ENCODE measurements around the gene TMEM132C.
"Not testable (repeated sequence)": the region's sequence is repeated elsewhere in the genome, so short reads cannot be mapped to it uniquely, and the experiment has no call there.

Gene TMEM132C

DNA sequence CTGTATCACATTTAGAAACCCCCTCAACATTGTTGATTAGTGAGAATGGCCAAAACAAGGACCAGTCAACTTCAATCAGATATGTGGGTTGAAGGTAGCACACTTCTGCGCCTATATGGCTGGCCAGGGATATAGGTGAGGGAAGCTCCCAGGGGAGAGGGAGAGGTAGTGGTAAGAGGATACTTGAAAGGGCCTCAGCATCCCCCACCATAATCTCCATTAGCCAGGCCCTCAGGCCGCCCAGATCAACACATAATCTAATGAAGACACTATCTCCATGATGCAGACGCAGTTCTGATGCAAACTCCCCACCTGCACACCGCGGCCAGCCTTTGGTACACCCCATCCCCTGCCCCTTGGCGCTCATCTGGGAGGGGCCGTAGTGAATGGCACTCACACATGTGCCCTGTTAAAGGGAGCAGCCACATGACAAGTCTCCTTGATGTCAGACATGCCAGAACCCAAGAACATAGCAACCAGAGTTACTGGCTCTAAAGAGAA is 158.0 kb downstream of the TMEM132C start:
- no peak for DNase-seq

DNA sequence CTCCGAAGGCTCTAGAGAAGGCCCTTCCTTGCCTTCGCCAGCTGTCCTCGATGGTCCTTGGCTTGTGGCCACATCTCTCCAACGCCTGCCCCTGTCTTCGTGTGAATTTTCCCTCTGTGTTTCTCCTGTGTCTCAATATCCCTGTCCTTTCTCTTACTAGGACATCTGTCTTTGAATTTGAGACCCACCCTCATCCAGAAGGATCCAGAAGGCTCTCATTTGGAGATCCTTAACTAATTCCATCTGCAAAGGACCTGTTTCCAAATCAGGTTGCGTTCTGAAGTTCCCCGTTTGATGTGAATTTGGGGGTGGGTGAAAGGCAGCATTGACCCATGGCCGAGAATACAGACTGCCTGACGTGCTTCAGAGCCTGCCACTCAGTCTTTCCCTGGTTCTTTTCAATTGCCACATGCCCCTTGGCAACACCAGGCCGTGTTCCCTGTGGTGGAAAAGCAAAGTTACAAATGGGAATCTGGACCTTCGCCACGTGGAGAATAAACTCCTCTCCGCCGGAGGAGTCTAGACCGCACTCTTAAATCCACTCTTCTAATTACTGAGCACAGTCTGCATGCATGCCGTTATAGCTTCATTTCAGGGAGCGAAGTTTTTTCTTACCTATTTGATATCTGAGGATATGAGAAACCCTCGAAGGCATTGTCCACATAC is 158.8 kb downstream of the TMEM132C start:
- DNase-seq: no peak

DNA sequence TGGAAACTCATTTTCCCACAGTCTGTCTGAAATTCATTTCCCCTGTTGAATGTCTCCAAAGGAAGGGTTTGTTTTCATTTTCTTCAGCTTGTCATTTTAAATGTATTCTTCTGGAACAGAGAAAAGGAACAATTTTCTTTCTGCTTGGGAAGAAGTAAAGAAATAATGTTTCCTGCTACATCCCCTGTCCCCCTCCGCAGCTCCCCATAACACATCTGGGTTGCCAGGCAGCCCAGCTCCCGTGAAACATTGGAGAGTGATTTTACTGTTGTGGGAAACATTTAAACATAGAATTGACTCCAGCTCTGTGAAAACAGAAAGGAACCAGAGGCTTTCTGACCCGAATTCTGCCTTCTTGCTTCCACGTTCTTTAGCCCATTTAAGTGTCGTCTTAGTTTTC is 159.5 kb downstream of the TMEM132C start:
- DNase-seq: no peak

DNA sequence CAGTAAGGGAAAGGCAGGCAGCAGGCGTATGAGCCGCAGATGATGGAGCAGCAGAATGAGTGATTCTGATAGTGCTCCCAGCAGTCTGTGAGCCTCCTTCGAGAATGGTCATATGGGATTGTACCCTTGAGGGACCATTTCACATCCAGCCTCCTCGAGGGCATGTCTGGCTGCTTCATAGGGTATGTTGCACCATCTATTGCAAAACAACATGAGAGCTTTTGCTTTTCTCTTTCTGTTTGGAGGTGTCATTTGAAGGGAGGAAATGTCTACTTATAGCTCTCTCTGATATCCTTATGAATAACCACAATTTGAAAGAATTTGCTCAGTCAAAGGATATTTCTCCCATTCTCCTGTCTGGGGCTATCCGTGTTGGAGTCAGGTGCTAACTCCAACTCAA is 172.8 kb downstream of the TMEM132C start:
- no peak for DNase-seq

DNA sequence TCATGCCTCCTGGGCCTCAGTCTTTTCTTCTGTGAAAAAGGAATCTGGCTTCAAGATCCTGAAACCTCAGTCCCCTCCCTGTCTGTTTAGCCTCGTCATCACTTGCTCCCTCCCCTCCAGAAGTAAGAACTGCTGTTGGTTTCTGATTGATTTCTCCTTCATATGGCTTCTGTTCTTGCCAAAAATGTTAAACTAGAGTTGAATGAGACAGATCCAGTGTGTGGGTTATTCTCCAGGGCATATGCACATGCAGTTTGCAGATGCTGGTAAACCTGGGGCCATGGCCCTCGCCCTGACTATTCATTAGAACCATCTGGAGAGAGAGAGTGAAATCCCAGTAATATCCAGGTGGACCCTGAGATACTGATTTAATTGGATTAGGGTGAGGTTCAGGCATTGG is 175.1 kb downstream of the TMEM132C start:
- DNase-seq: no peak

DNA sequence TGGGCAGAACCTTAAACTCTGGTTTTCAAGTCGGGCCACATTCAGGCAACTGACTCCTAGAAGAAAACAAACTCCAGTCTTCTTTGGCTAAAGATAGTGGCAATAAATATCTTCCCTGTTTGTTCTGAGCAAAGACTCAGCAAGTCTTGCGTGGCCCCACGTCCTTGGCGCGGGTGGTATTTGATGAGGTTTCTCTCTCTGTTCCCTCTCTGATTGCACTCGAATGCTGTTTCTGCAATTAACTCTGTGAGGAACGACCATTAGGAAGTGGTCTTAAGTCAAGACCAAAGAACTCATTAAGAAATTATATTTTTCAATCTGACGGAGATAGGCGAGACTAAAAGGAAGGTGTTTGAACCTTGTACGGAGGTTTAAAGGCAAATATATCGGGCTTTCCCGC is 177.6 kb downstream of the TMEM132C start:
- DNase-seq: no peak

DNA sequence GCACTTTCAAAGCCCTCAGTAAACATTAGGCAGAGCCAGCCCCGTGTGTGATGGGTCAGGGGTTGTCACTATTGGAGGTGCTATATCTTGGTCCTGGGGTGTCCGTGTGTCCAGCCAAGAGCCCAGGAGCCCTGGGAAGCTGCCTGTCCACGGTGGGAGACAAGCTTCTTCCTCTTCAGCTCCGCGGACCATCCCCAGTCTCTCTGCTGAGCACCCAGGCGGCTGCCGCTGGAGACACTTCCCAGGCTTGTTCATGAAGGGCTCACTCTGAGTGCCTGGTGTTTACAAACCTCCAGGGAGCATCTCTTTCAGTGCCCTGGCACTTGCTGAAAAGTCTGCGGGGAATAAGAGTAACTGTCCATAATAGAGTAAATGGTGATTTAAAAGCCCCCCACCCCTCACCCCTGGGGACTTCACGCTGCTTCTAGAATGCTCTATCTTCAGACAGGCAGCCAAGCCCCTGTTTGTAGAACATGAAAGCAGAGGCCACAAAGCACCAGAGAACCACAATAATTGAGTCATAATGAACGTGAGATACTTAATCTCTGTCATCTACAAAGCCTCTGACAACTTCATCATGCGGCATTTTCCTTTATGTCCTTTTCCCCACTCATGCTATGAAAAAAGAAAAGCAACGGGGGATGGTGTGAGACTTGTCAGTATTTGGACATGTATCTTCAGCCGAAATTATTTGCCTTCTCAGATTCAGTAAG is 178.6 kb downstream of the TMEM132C start:
- DNase-seq: no peak

DNA sequence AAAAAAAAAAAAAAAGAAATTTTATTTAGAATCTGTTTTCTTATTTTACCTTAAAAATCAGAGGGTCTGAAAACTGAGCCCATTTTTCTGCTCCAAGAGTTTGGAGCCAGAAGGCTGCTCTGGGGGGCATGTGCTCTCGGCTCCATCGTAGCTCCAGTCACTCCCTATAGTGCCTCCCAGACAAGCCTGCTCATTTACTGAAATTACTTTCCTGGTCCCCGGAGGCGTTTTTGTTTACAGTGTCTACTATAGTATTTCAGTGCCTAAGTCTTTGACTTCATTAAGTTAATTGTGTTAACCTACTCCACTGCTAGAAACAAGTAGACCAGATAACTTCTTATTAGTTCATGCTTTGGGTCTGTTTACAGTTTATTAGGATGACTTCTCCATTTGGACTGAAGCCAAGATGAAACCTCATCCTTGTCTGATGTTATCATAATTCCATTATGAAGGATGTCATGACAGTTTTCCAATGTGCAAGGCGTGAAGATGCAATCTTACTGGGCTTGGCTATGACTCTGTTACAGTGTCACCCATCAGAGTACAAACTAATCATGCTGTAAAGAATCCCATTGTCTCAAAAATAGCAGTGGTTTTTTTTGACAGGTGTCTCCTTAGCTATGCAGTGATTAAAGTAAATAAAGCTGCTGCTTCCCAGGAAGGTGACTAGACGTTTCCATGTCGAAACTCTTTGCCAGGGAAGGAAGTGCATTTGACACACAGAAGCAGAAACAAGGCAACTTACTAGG is 182.3 kb downstream of the TMEM132C start:
- no peak for DNase-seq

DNA sequence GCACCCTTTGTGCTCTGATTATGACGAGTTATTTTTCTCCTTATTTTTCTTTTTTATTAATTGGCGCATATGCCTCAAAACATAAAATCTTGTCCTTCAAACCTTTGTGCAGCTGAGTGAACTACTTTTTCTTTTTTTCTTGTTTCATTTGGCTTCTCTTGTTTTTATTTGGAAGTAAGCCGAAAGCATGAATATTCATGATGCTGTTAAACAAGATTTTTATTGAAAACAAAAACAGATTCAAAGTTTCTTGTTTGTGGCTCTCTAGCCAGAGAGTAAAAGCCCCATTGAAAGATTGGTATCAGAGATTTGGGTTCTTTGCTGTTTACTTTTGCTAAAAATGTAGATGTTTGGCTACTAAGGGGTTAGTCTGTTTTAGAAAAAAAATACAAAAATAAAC is 183.8 kb downstream of the TMEM132C start:
- no peak for DNase-seq

DNA sequence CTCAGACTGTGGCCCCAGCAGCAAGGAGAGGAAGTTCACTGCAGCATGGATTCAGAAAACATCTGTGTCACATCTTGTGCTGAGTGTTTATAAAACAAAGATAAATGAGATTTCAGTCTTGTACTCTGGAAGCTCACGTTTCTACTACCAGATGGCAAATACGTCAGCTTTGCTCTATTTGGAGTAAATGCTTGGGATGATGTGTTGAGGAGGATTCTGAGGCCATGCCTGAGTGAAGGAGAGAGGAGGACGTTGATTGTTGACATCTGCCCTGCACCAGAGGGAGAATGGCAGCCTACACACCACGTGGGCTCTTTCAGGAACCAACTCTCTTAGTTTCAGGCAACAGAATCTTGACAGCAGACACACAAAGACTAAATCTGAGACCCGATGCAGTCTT is 188.9 kb downstream of the TMEM132C start:
- DNase-seq: no peak

DNA sequence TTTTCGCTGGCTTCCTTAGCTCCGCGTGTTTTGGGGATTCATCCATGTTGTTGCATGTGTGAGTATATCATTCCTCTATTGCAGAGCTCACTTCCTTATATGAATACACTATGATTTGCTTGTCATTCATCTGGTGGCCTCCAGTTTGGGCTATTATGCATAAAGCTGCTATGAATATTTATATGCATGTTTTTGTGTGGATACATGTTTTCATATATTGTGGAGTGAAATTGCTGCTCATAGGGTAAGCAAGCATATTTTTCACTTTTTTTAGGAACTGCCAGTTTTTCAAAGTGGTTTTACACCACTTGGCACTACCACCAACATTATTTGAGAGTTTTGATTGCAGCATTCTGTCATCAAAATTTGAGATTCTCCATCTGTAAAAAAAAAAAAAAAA is 190.0 kb downstream of the TMEM132C start:
- no peak for DNase-seq

DNA sequence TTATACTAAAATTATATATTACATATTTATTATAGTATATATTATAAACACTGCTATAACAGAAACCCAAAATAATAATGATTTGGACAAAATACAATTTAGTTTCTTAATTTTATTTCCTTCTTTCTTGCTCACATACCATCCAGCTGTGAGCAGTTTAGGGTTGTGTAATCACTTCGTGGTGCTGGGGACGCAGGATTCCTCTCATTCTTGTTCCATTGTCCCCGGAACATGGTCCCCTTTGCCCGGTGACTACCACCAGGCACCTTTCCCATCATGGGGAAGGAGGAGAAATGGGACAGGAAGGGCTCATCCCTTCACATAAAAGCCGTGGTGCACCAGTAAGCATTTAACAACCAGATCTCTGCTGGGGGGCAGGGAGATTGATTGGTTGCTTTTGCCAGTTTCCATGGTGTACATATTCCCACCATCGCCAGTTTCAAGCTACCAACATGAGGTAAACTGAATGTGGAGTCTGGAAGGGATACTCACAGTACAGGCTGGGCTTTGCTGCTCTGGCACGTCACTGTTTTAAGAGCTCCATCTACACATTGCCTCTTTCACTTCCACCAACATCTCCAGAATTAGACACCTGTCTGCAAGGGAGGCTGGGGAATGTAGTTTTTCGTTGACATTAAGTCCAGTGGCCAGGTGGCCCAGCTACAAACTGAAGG is 191.5 kb downstream of the TMEM132C start:
- no peak for DNase-seq

DNA sequence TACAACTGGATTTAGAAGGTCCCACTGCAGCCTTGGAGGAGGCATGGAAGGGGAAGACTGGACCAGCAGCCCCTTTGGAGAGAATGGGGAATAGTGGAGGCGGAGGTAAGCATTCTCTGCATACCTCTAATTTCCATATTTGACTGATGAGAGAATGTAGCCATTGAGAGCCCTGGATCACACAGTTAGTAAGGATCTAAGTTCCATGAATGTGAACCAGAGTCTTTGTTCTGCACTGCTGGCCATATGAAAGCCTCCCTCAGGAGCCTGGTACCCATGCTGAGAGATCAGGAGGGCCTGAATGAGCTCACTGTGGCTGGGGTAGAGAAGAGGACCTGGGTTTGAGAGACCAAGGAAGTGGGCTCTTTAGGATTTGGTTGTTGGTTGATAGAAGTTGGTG is 192.1 kb downstream of the TMEM132C start:
- DNase-seq: no peak

DNA sequence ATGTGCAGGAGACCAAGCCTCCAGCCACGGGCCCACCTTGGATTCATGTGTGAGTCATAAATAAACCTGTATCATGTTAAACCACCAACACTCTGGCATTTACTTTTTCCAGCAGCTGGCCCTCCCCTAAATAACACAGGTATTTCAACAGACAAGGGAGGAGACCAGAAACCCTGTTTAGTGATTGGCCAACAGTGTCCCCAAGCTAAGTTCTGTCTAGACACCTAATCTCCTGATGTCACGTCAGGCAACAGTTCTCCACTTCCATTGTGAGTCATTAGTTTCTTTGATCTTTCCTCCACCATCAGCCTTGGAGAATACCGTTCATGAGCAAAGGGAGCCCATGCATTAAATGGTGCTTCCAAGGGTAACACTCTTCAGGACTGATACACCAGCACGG is 196.9 kb downstream of the TMEM132C start:
- DNase-seq: no peak

DNA sequence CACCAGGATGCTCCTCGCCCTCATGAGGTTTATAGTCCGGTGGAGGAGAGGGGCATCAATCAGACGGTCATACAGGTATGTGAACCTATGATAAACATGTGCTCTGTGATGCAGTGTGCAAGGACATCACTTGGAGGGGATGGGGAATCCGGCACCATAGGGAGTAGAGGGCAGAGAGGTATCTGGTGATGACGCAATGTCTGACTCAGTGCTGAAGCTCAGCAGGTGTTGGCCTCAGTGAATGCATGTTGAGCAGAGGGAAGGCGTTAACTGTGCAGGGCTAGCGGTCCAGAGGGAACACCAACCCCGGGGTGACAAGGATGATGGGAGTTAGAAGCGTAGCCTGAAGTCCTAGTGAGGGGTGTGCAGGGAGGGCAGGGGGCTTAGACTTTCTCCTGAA is 200.9 kb downstream of the TMEM132C start:
- no peak for DNase-seq

DNA sequence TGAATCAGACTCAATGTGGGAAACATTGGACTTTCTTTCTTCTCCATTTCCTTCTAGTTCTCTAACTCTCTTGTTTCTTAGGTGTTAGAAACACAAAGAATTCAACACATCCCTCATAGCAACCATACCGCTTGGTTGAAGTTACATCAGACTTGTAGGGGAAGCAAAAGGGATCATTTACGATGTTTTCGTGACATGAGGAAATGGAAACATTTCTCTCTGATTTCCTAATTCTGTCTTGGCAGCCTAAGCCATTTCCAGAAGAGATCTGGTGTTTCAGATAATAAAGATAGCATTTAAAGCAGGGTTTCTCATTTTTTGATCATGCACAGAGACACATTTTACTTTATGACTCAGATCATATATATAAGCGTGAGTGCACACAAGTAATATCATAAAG is 202.0 kb downstream of the TMEM132C start:
- DNase-seq: no peak

DNA sequence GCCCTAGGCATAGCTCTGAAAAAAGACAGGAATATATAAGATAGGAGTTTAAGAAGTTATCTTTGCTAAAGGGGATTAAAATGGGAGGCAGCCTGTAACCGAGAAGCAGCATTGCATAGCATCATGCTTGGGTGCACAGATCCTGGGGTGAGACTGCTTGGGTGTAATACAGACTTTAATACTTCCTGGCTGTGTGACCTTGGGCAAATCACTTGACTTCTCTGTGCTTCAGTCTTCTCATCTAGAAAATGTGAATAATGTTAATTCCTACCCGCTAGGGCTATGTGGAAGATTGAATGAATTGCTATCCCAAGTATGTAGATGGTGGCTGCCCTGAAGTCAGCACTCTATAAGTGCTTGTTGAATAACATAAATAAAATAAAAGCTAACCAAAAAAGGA is 204.5 kb downstream of the TMEM132C start:
- no peak for DNase-seq

DNA sequence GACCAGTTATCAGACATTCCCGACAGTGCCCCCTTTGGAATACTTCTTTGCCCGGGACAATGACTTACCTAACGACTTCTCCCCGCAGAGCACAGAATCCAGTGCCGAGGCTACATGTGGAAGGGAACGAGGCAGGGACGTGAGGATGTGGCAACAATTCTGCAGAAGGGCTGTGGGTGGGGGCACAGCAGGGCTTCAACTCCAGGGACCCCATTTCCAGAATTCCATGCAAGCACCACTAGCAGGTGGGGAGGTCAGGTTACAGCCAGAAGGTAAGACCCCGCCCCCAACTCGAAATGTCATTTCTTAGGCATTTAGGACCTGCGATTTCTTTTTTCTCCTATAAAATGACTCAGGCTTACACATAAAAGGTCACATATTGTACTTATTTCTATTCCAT is 207.9 kb downstream of the TMEM132C start:
- DNase-seq: no peak

DNA sequence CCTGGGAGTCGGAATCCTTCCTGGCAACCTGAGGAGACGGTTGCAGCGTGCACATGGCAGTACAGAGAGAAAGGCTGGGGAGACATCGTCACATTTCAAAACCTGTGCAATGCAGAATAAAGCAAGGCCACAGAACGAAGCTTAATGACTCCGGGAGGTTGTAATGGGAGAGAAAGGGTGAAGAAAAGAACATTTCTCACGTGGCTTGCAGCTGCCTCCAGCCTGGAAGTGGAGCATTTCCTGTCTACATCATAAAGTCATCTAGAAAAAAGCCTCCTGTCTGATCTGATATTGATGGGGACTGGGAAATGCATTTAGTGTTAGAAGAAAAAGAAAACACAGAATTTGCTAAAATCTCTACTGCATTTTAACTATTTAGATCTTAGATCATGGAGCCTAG is 209.3 kb downstream of the TMEM132C start:
- no peak for DNase-seq

DNA sequence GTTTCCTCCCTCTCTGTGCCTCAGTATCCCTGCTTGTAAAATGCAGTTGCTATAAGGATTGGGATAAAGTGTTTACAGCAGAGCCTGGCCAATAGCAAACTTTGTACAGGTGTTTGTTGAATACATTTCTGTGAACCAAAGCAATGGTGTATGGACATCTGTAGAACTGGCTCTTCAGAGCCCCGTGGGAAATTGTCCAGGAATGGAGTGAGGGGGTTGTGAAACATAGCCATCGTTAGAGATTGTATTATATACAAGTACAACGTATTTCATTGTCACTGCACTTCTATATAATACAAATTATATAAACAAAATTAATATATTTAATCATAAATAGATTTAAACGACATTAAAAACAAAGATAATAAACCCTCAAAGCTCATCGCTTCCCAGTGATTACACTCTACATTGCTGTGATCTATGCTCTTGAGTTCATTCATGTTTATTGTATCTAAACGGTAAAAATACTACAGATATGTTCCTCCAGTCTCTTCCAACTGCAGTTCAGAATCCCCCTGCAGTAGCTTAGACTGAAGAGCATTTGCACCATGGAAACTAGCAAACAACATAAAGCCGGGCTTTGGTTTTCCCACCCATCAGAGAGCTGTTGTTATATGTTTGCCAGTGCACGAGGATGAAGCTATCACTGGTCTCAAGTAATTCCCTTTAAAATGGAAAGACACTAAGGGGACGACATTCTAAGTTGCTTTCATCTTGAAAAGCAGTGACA is 216.7 kb downstream of the TMEM132C start:
- DNase-seq: no peak

DNA sequence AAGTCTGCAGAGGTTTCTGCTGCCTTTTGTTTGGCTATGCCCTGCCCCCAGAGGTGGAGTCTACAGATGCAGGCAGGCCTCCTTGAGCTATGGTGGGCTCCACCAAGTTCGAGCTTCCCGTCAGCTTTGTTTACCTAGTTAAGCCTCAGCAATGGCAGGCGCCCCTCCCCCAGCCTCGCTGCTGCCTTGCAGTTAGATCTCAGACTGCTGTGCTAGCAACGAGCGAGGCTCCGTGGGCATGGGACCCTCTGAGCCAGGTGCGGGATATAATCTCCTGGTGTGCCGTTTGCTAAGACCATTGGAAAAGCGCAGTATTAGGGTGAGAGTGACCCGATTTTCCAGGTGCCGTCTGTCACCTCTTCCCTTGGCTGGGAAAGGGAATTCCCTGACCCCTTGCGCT is 230.4 kb downstream of the TMEM132C start:
- not testable (repeated sequence) for DNase-seq

DNA sequence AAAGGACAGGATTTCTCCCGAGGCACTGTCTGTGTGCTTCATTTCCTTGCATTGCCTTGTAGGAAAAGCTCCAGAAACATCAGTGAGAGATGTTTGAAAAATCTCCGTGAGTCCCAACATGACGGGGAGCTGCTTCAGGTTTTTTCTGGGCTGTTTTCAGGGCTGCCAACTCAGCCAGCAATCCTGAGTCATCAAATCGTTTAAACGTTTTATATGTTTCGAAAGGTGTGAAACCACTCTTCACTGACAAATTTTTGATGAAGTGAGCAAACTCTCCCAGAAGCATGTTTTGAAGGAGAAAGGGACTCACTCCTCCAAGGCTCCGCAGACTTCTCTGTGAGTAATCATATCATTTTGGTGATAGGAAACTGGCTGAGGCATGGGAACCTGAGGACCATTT is 240.5 kb downstream of the TMEM132C start:
- no peak for DNase-seq

DNA sequence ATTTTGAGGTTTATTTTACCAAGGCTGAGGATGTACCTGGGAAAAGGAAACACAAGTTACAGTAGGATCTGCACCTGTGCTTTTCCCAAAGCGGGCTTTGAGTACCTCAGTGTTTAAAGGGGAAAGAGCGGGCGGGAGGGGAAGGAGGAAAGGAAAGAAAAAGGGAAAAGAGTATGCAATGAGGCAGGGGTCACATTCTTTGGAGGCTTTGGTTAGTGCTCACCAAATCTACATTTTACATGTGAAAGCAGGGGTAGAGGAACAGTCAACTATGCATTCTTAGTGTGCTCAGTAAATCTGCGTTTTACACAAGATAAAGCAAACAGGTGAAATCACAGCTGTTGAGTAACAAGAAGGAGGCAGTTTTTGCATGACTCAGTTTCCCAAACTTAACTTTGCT is 242.2 kb downstream of the TMEM132C start:
- DNase-seq: no peak

Measured in CD4-positive, alpha-beta T cell treated with Interleukin-10 for 1 hour (primary cell).